HG03196 (cell line): Measurements from ENCODE around the gene NDST3.
"Not testable (repeated sequence)": the region's sequence is repeated elsewhere in the genome, so short reads cannot be mapped to it uniquely, and the experiment has no call there.

Experiments
- ATAC-seq: cut with Tn5 transposase; IDR thresholded peaks from one replicate; pipeline ENCODE4 v1.9.1; 2021; ENCODE audit not compliant: unreplicated experiment

NDST3 gene

DNA sequence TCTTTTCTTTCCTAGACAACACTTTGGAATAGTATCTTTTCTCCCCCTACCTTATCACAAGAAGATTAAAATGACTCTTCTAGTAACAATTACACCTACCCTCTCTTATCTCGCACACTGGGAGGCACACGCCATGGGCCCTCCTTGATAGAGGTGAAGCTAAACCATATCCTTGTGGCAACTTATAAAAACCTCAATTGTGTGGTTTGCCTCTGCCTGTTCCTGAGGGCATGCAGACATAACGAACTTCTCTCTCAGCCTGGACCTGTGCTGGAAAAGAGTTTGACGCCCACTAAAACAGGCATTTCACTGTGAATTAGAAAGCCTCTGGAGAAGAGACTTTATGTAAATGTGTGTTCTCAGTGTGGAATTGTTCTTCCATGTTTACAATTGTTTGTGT is 141.2 kb downstream of the NDST3 start:
- no peak for ATAC-seq

GRCh38 chr4:118177126-118177525 is 142.8 kb downstream of the NDST3 start:
- no peak for ATAC-seq

DNA sequence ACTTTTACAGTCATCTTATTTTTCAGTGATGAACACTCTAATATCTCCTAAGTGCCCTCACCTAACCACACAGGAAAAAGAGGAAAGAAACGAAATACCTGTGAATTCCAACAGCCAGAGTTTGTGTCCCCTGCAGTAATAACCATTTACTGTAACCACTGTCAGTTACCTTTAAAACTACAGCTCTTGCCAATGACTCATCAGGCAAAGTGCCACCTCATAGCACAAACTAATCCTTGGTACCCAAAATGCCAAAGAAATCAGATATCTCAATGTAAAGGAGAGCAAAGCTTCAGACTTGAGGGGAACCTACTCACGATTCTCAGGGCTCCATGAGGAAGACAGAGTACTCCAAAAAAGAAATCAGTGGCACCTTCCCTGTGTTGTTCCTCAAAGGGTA is 146.5 kb downstream of the NDST3 start:
- no peak for ATAC-seq

GRCh38 chr4:118190903-118191302 is 156.6 kb downstream of the NDST3 start:
- no peak for ATAC-seq

- ATAC-seq: no peak
These were observed 159.1 kb downstream of the NDST3 start for GRCh38 chr4:118193421-118193820.

GRCh38 chr4:118206627-118207026 is 172.3 kb downstream of the NDST3 start:
- ATAC-seq: no peak

DNA sequence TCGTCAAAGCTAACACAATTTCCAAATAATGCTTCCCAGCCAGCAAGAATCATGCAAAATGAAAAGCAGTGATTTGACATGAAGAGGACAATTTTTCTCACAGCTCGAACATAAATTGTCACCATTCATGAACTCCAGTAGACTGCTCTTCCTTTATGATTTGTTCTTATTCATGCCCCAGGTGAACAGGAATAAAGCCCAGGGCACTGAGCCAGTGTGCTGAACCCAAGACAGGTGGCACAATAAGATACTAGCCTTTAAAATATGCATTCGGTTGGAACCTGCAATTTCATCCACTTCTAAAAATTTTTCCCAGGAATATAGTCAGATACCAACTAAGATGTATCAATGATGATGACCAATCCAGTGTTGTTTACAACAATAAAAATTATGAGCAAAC is 178.8 kb downstream of the NDST3 start:
- no peak for ATAC-seq

GRCh38 chr4:118215826-118216225 is 181.5 kb downstream of the NDST3 start:
- ATAC-seq: no peak

DNA sequence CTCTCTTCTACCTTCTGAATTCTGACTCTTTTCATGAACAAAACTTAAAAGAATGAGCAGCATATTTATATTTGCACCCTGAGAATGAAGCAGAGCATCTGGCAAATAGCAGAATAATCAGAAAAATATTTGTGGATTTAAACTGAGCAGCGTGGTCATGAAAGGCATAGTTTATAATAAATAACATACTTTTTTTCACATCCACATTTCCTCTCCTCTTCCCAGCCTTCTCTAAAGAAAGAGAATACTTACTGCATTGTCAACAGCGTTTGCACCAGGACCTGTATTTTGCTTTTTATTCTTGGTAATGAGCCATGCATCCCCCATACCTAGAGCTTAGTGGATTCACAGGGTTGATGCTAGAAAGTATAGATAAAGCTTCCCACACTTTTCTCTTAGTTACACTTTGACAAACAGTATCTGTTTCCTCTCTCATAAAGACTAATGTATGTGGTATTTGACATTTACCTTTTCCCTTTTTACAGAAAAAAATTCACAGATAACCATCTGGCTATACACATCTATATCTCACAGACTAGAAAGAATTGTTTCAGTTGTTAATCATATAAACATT is 187.0 kb downstream of the NDST3 start:
- ATAC-seq: no peak

GRCh38 chr4:118224243-118224829 is 190.1 kb downstream of the NDST3 start:
- ATAC-seq: no peak

DNA sequence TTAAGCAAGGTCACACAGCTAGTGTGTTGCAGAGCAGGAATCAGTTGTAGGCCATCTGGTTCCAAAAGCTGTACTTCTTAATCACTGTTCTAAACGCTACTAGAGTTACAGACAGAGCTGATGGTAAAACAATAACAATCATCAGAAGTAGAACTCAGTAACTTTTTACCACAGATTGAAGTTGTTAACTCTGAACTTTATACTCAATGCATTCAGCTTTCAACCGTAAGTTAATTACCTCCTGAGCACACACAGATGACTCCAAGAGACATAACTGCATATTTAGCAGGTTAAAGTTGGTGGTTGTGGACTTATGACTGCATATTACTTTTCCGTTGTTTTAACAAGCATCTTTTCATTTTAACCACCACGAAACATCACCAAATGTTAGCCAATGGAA is 191.2 kb downstream of the NDST3 start:
- no peak for ATAC-seq

GRCh38 chr4:118226311-118227010 is 192.2 kb downstream of the NDST3 start:
- no peak for ATAC-seq

DNA sequence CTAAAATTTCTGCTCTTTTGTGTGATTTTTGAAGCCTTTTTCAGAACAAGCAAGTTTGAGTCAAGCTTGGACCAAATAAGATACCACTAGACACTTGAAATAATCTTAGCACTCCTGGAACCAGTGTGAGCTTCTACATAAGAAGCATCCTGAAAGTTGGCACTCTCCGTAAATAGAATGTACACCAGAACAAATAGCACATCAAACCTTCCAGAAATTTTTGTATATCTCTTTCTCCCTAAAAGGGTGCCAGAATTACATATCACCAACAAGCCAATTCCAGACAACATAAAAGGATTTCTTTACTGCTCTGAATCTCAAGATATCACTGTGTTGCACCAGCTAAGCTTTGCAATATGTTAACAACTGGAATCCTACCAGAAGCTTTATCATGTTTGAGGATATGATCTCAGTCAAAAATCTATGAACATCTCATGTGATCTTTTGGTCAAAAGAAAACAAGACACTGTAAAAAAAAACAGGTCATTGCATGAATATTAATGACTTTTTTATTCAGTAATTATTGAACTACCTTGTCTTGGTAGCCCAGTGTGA is 201.4 kb downstream of the NDST3 start:
- no peak for ATAC-seq

- no peak for ATAC-seq
These were observed 203.2 kb downstream of the NDST3 start for GRCh38 chr4:118237531-118237930.

DNA sequence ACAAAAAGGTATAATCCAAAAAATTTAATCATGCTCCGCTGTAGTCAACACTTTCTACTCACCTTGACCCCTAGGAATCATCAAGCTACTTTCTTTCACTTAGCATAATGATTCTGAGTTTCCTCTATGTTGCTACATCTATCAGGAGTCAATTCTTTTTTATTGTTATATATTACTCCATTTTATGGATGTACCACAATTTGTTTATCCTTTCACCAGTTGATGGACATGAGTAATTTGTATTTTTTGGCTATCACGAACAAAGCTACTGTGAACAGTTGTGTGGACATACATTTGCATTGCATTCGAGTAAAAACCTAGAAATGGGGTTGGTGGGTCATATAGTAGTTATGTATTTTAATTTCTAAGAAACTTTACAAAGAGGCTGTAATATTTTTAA is 215.6 kb downstream of the NDST3 start:
- ATAC-seq: no peak

DNA sequence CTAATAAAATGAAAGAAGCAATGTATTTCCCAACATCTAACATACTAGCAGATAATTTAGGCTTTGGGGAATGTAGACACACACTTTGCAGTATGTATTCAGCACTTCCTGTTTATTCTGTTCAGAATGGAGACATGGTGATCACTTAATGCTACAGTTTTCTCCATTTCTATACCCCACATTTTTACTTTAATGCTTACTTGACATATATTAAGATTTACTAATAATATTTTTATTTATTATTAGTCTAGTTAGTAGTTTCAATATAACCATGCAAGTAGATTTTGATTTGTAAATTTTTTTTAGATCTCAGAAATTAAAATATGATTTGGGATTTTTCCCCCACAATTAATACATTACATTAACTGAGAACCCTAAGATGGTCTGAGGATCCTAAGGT is 220.1 kb downstream of the NDST3 start:
- ATAC-seq: no peak

DNA sequence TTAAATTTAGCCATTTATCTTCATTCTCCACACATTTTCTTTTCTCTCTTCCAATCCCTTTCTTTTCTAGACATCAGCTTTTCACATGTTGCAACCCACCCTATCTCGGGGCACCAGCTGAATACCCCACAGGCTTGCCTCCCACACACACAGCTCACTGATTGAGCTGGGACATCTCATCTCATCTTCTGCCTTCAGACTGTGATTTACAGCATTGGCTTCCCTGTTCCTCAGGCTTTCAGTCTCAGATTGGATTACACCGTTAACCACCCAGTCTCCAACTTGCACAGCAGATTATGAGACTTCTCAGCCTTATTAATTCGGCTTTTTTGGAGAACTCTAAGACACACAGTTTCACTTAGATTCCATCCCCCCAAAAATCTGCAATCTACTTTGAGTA is 224.8 kb downstream of the NDST3 start:
- no peak for ATAC-seq

DNA sequence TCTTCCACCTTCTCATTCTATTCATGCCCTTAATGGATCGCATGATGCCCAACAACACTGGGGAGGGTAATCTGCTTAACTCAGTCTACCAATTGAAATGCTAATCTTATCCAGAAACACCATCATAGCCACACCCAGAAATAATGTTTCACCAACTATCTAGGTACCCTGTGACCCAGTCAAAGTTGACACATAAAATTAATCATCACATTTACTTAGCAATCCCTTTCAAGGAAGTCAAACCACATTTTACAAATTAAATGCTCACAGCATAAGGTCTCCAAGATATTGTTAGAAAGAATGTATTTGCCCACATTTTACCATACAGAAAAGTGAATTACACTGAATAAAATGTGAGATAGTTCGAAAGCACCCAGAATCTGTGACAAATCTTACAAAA is 226.0 kb downstream of the NDST3 start:
- ATAC-seq: no peak

GRCh38 chr4:118264096-118264495 is 229.8 kb downstream of the NDST3 start:
- ATAC-seq: no peak

GRCh38 chr4:118265312-118266144 is 231.2 kb downstream of the NDST3 start:
- ATAC-seq: no peak

GRCh38 chr4:118266145-118266496 is 231.8 kb downstream of the NDST3 start:
- not testable (repeated sequence) for ATAC-seq

GRCh38 chr4:118268780-118269179 is 234.5 kb downstream of the NDST3 start:
- no peak for ATAC-seq
